Stimulated activated CD4-positive, alpha-beta T cell treated with anti-CD3 and anti-CD28 coated beads, Interleukin-4, amount 100 ng/mL, for 48 hours (primary cell): ENCODE measurements around the gene NUDT14.

Source experiments
- DNase-seq, 2 donors: peaks; one replicate each; pipeline ENCODE4 v3.0.0-alpha.2; 2020; ENCODE audit warnings: low read depth in 2 of 2

The NUDT14 gene

GRCh38 chr14:105212541-105213300 lies 31.6 kb upstream of the NUDT14 start:
- no peak for DNase-seq

GRCh38 chr14:105211758-105212089 lies 30.6 kb upstream of the NUDT14 start:
- no peak for DNase-seq

GRCh38 chr14:105211086-105211757 lies 30.1 kb upstream of the NUDT14 start:
- DNase-seq = no peak

GRCh38 chr14:105210266-105211025 lies 29.3 kb upstream of the NUDT14 start:
- DNase-seq = no peak

- no peak for DNase-seq
Measured at GRCh38 chr14:105209646-105210045, 28.5 kb upstream of the NUDT14 start.

GRCh38 chr14:105209091-105209490 lies 28.0 kb upstream of the NUDT14 start:
- no peak for DNase-seq

GRCh38 chr14:105208738-105209075 lies 27.6 kb upstream of the NUDT14 start:
- no peak for DNase-seq

GRCh38 chr14:105207996-105208737 lies 27.1 kb upstream of the NUDT14 start:
- DNase-seq = no peak

- no peak for DNase-seq
Measured at GRCh38 chr14:105207460-105207901, 26.4 kb upstream of the NUDT14 start.

GRCh38 chr14:105206873-105207272 lies 25.8 kb upstream of the NUDT14 start:
- DNase-seq = no peak

GRCh38 chr14:105205673-105206208 lies 24.6 kb upstream of the NUDT14 start:
- no peak for DNase-seq

GRCh38 chr14:105204931-105205672 lies 24.0 kb upstream of the NUDT14 start:
- no peak for DNase-seq

- DNase-seq = no peak
Measured at GRCh38 chr14:105204206-105204930, 23.3 kb upstream of the NUDT14 start.

- DNase-seq = no peak
Measured at GRCh38 chr14:105203701-105204100, 22.6 kb upstream of the NUDT14 start.

GRCh38 chr14:105203057-105203531 lies 22.0 kb upstream of the NUDT14 start:
- peak; percentile 57 to 58 for DNase-seq

GRCh38 chr14:105201925-105202513 lies 20.9 kb upstream of the NUDT14 start:
- DNase-seq = peak in 1 of 2 donors; percentile 33

- DNase-seq = no peak
Measured at GRCh38 chr14:105201156-105201924, 20.2 kb upstream of the NUDT14 start.

- no peak for DNase-seq
Measured at GRCh38 chr14:105200641-105201040, 19.5 kb upstream of the NUDT14 start.

GRCh38 chr14:105200074-105200473 lies 19.0 kb upstream of the NUDT14 start:
- DNase-seq = no peak
